Measurements from ENCODE around the gene NPC2.

DNA sequence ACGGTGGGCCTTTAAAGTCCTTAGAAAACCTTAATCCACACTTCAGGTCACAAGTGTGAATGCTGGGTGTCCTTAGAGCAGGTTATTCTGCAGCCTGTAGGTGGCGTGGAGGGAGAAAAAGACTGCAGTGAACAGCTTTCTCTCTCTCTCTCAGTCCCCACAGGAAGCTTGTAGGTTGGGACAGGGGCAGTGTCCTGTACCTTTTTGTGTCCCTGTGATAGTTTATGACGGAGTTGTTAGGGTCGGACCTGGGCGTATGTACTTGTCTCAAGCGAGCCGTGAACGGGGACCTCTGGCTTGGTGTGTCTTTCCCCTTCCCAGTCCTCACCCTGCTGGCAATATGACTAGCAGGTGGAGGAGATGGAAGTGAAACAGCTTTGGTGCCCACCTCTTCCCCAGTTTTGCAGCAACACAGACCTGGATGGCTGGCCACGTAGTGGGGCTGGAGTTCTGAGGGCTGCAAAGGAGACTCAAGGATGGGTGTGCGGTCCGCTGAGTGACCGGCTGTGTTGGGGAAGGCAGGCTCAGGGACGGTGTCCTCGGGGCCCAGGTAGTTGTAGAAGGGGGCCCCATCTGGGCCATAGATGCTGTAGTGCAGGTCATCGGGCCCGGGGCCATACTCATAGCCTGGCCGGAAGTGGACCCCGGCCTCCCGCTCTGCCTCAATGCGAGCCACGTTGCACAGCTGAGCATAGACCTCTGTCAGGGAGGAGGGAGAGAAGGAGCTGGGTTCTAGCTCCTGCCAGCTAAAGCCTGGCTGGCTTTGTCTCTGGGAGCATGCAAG lies 9.3 kb upstream of the NPC2 start:
- TF ChIP-seq, protein P1, sequence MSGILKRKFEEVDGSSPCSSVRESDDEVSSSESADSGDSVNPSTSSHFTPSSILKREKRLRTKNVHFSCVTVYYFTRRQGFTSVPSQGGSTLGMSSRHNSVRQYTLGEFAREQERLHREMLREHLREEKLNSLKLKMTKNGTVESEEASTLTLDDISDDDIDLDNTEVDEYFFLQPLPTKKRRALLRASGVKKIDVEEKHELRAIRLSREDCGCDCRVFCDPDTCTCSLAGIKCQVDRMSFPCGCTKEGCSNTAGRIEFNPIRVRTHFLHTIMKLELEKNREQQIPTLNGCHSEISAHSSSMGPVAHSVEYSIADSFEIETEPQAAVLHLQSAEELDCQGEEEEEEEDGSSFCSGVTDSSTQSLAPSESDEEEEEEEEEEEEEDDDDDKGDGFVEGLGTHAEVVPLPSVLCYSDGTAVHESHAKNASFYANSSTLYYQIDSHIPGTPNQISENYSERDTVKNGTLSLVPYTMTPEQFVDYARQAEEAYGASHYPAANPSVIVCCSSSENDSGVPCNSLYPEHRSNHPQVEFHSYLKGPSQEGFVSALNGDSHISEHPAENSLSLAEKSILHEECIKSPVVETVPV (CRISPR knock-in tag; IDR thresholded peaks at IDR 0.05): no peak
- TF ChIP-seq ARNTL (CRISPR knock-in tag; IDR thresholded peaks at IDR 0.05; ENCODE audit: borderline replicate concordance, low read depth) (no peak), ZNF8 (CRISPR knock-in tag; IDR thresholded peaks at IDR 0.05) (no peak), CSDC2 (CRISPR knock-in tag; IDR thresholded peaks at IDR 0.05) (no peak), TOX (CRISPR knock-in tag; IDR thresholded peaks at IDR 0.05; ENCODE audit: borderline replicate concordance) (no peak), TCF4 (CRISPR knock-in tag; IDR thresholded peaks at IDR 0.05; ENCODE audit: borderline replicate concordance) (no peak), OSR1 (CRISPR knock-in tag; IDR thresholded peaks at IDR 0.05) (no peak), ZNF565 (CRISPR knock-in tag; conservative IDR thresholded peaks at IDR 0.05; ENCODE audit: low read depth) (no peak)
- TF ChIP-seq, protein P2, sequence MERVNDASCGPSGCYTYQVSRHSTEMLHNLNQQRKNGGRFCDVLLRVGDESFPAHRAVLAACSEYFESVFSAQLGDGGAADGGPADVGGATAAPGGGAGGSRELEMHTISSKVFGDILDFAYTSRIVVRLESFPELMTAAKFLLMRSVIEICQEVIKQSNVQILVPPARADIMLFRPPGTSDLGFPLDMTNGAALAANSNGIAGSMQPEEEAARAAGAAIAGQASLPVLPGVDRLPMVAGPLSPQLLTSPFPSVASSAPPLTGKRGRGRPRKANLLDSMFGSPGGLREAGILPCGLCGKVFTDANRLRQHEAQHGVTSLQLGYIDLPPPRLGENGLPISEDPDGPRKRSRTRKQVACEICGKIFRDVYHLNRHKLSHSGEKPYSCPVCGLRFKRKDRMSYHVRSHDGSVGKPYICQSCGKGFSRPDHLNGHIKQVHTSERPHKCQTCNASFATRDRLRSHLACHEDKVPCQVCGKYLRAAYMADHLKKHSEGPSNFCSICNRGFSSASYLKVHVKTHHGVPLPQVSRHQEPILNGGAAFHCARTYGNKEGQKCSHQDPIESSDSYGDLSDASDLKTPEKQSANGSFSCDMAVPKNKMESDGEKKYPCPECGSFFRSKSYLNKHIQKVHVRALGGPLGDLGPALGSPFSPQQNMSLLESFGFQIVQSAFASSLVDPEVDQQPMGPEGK (CRISPR knock-in tag; IDR thresholded peaks at IDR 0.05; ENCODE audit: borderline replicate concordance): no peak

Data from SK-N-SH treated with all-trans-retinoic acid at 6 μM for 48 hours (cell line).